Measurements from ENCODE around the gene TBX15.

DNA sequence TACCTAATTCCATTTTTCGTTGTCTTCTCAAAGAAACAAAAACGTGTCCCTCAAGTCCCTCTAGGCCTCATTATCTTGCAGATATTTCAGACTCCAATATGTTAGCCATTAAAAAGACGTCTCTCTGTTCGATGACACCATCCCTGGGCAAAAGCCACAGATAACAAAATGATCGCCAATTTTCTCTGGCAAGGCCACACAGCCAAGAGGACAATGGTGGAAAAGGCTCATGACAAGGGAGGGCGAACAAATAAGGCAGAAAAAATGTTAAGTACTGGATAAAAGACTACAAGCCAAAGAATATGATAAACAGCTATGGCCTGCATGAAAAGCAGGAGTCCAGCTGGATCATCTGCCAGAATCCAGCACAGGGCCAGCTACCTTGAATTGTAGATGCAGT, 82.9 kb downstream of the TBX15 start:
- no peak for TF ChIP-seq POLR2A (IDR thresholded peaks at IDR 0.05)
- TF ChIP-seq, protein P1, sequence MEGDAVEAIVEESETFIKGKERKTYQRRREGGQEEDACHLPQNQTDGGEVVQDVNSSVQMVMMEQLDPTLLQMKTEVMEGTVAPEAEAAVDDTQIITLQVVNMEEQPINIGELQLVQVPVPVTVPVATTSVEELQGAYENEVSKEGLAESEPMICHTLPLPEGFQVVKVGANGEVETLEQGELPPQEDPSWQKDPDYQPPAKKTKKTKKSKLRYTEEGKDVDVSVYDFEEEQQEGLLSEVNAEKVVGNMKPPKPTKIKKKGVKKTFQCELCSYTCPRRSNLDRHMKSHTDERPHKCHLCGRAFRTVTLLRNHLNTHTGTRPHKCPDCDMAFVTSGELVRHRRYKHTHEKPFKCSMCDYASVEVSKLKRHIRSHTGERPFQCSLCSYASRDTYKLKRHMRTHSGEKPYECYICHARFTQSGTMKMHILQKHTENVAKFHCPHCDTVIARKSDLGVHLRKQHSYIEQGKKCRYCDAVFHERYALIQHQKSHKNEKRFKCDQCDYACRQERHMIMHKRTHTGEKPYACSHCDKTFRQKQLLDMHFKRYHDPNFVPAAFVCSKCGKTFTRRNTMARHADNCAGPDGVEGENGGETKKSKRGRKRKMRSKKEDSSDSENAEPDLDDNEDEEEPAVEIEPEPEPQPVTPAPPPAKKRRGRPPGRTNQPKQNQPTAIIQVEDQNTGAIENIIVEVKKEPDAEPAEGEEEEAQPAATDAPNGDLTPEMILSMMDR (IDR thresholded peaks at IDR 0.05), result no peak

All from thyroid gland (tissue), 4 donors.